Activated CD4-positive, CD25-positive, alpha-beta regulatory T cell treated with anti-CD3 and anti-CD28 coated beads, Interleukin-2, amount 50 U/mL, for 24 hours (primary cell): ENCODE results near the gene METTL24.
"Not testable (repeated sequence)": the region's sequence is repeated elsewhere in the genome, so short reads cannot be mapped to it uniquely, and the experiment has no call there.

ENCODE experiments used
- ATAC-seq, 2 donors: fragments of 150-1000 bp; cut with Tn5 transposase; one replicate each; pipeline ENCODE4 v1.10.0; 2021; ENCODE audit warnings: mild to moderate bottlenecking in 1 of 2, moderate library complexity in 1 of 2

The METTL24 gene

GRCh38 chr6:110250838-110251237 lies 107.3 kb downstream of the METTL24 start:
- no peak for ATAC-seq

GRCh38 chr6:110250058-110250457 lies 108.1 kb downstream of the METTL24 start:
- no peak for ATAC-seq

- ATAC-seq = no peak
These were observed 111.1 kb downstream of the METTL24 start for GRCh38 chr6:110246900-110247546.

GRCh38 chr6:110246378-110246777 lies 111.8 kb downstream of the METTL24 start:
- ATAC-seq = no peak

GRCh38 chr6:110244621-110245020 lies 113.5 kb downstream of the METTL24 start:
- ATAC-seq = not testable (repeated sequence)

GRCh38 chr6:110239526-110240274 lies 118.4 kb downstream of the METTL24 start:
- no peak for ATAC-seq

GRCh38 chr6:110236007-110236406 lies 122.1 kb downstream of the METTL24 start:
- not testable (repeated sequence) for ATAC-seq

GRCh38 chr6:110233770-110234374 lies 124.3 kb downstream of the METTL24 start:
- peak; percentile 79 to 88 for ATAC-seq

- ATAC-seq = no peak
These were observed 125.7 kb downstream of the METTL24 start for GRCh38 chr6:110232450-110232849.

- no peak for ATAC-seq
These were observed 131.9 kb downstream of the METTL24 start for GRCh38 chr6:110226261-110226660.

- no peak for ATAC-seq
These were observed 136.4 kb downstream of the METTL24 start for GRCh38 chr6:110221738-110222137.

GRCh38 chr6:110217266-110217665 lies 140.9 kb downstream of the METTL24 start:
- ATAC-seq = no peak

- no peak for ATAC-seq
These were observed 142.0 kb downstream of the METTL24 start for GRCh38 chr6:110216140-110216539.

- ATAC-seq = no peak
These were observed 143.8 kb downstream of the METTL24 start for GRCh38 chr6:110214338-110214737.

- ATAC-seq = no peak
These were observed 146.4 kb downstream of the METTL24 start for GRCh38 chr6:110211753-110212152.

- ATAC-seq = no peak
These were observed 150.5 kb downstream of the METTL24 start for GRCh38 chr6:110207652-110208051.

- ATAC-seq = no peak
These were observed 156.8 kb downstream of the METTL24 start for GRCh38 chr6:110201151-110201884.

- ATAC-seq = no peak
These were observed 159.6 kb downstream of the METTL24 start for GRCh38 chr6:110198561-110198960.

GRCh38 chr6:110196874-110197273 lies 161.3 kb downstream of the METTL24 start:
- no peak for ATAC-seq

GRCh38 chr6:110195639-110196038 lies 162.5 kb downstream of the METTL24 start:
- no peak for ATAC-seq
